HG02852 (cell line): ENCODE measurements around the gene PTCH1.

Source experiments
- ATAC-seq: cut with Tn5 transposase; IDR thresholded peaks from one replicate; pipeline ENCODE4 v1.9.1; 2021; ENCODE audit warnings: mild to moderate bottlenecking, moderate library complexity; ENCODE audit not compliant: unreplicated experiment

The PTCH1 gene

DNA sequence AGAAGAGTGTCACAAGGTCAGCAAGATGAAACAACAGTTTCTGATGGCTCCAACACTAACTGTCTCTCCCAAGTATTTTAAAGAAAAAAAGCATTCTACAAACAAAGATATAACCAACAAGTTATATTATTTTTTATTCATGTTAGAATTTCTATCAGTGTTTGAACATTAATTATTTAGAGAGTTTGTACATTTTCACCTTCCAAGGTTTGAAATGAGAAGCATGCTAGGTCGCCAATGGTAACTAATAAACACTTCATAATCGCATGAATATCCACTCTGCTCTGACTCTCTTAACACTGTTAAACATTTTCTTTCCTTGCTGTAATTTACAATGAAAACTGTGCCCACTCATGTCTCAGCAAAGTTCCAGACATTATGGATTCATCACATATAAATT, 73.5 kb downstream of the PTCH1 start:
- no peak for ATAC-seq

DNA sequence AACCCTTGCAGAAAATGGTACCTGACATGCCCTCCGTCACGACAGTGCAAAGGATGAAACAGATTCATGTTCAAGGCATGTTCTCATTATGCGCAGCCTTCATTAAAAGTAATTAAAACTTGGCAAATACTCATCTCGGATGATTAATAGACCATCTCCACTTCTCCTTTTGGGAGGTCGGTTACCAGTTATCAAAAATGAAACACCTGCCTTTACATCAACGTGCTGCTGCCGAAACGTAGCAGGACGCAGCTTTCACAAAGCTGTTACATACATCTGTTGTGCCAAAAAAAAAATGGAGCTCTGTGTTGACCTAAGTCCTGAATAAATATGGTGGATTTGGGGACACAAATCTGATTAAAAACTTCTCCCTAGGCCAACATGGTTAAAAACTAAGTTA, 75.7 kb downstream of the PTCH1 start:
- ATAC-seq: no peak

DNA sequence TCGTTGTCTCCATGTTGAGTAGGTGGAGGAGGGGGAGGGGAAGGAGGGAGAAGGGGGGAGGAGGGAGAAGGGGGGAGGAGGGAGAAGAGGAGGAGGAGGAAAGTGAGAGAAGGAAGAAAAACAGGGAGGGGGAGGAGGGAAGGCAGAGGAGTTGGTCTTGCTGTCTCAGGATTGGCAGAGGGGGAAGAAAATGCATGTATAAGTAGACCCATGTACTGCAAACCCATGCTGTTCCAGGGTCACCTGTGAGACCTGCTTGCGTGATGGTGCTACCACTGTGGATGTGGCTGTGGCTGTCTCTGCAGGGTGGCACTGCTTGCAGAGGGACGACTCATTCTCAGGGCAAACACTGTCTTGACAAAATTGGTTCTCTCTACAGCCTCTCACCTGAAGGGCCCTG, 76.3 kb downstream of the PTCH1 start:
- no peak for ATAC-seq

DNA sequence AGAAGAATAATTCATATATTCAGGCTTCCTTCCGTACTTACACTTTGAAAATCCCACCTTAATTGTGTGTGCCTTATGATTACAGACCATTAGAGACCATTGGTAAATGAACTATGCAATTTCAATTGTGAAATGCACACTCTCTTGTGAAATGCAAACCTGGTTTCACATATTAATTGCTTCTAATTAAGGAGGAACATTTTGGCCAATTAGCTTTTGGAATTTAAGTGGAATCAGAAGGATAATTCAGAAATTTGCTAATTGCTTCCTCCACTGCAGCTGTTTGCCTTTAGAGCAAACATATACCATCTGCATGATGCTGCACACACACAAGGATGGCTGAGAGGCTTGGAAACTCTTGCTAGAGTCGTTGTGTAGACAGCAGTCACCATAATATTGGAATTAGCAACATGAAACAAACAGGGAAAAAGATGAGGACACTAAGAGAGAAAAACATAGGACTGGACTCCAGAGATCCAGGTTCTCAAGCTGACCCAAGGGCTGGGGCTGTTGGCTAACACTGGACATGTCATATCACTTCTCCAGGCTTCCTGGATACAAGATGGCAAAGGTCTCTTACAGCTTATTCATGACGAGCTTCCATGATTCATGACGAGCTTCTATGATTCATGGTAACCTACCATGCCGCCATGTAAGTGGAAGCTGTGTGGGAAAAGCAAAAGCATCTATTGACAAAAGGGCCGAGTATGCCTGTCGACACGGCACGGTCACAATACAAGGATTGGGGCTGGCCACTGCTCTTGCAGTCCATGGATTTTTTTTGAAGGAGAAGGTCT, 78.0 kb downstream of the PTCH1 start:
- no peak for ATAC-seq

DNA sequence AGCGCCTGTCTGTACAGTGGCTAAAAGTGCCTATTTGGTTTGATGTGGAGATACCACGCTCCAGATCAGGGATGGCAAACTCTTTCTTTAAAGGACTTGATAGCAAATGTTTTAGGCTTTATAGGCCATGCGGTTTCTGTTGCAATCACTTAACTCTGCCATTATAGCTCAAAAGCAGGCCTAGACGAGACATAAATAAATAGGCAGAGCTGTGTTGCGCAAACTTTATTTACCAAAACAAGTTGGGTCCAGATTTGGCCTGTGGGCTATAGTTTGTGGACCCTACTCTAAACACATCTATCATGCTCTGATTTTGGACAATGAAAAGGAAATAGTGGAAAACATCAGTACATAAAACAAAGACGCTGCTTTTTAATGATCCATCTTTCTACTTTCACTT, 79.2 kb downstream of the PTCH1 start:
- ATAC-seq: no peak

DNA sequence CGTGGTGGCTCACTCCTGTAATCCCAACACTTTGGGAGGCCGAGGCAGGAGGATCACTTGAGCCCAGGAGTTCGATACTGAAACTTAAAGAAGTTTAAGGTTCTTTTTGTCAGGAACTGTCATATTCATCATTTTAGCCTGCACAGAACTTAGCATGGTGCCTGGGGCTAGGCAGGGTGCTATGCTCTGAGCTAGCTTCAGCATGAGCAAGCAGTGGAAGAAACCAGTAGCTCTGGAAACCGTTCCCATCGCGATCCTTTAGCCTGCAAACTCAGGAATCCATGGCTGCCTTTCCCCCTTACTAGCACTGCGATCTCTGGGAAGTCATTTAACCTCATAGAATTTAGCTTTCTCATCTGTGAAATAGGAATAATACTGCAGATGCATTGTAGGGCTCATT, 80.4 kb downstream of the PTCH1 start:
- no peak for ATAC-seq

DNA sequence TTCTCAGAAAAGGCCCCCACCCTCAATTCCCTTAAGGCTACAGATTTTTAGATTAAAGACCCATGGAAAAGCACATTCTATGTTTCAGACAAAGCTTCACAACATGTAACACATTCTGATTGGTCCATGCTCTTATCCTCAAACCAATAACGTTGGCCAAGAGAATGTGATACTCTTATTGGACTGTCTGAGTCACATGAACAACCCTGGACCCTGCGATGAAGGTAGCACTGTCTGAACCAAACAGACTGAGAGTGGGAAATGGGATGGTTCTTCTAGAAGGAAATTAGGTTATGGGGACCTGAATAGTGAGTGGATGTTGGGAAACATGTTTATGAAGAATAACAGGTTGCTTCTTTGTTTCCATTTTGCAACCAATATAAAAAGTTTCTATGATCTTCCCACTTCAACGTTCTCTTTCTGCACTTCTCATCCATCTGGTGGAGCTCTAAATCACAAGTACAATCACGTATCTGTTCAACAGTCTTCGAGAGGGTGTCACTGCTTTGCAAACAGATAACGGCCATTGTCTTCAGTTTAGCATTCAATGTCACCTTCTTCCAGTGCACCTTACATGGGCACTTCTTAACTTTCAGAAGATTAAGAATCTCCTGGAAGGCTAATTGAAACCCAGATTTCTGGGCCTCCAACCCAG, 81.6 kb downstream of the PTCH1 start:
- no peak for ATAC-seq

DNA sequence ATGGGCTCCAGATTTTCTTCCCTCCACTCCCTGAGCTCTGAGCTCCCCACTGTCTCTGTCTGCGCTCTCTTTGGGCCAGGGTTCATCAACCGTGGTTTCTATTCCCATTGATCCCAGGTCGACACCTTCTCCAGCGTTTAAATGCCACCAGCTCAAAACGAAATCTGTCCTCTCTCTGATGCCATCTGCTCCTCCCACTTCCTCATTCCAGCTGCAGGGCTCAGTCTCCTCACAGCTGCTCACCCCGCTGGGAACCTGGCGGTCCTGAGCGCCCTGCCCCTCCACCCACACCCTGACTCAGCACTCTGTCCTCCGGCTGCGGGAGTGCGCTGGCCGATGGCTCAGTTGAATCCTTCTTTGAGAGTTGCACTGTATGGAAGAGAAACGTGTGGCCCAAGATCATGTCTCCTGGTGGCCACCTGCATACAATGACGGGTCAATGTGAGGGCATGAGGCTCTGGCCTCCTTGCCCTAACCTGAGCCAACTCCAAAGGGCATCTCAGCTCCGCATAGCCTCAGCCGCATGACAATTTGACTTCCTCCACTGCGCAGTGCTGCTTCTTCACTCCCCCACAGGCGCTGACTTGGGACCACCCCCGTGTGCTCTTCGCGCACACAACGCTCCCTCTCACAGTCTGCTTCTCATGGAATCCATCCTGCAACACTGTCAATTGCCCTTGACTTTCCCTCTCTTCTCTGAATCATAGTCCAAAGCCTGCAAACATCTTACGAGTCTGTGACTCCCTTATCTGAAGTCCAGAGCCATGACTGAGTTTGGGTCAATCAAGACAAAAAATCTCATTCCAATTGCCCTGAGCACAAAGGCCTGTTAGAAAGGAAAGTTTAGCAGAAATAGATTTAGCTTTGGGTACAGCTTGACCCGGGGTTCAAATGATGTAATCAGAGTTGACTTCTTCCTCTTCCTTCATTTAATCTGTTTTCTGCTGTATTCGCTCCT, 82.4 kb downstream of the PTCH1 start:
- ATAC-seq: no peak

DNA sequence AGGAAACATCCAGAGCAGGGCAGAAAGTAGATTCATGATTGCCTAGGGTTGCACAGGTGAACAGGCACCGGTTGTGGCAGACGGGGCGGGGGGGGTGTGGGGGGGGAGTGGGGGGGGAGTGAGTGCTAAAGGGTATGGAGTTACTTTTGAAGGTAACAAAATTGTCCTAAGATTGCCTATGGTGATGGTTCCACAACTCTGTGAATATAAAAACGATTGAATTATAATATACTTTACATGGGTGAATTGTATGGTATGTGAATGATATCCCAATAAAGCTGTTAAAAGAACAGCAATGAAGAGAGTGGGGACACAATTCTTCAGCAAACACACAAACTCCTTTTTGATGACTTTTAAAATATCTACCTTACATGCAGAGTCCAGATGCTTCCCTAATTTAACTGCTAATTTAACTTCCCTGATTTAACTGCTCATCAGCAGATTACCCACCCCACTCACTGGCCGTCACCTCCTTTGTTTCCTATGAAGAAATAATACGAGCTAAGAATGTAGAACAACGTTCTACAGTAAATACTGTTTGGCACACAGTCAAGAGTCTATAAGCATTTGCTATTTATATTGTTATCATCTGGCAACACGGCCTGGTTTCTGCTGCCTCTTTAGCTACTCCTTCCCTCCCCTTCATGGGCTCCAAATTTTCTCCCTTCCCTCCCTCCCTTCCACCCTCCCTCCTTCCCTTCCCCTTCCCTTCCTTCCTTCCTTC, 83.5 kb downstream of the PTCH1 start:
- ATAC-seq: no peak

DNA sequence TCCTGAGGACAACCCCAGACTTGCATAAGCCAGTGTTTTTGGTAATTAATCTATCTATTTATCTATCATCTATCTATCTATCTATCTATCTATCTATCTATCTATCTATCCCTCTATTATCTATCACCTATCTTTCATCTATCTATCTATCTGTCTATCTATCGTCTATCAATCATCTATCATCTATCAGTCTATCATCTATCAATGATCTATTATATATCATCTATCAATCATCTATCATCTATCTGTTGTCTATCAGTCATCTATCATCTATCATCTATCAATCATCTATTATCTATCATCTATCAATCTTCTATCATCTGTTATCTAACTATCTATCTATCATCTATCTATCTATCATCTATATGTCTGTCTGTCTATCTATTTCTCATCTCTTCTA, 85.5 kb downstream of the PTCH1 start:
- no peak for ATAC-seq

DNA sequence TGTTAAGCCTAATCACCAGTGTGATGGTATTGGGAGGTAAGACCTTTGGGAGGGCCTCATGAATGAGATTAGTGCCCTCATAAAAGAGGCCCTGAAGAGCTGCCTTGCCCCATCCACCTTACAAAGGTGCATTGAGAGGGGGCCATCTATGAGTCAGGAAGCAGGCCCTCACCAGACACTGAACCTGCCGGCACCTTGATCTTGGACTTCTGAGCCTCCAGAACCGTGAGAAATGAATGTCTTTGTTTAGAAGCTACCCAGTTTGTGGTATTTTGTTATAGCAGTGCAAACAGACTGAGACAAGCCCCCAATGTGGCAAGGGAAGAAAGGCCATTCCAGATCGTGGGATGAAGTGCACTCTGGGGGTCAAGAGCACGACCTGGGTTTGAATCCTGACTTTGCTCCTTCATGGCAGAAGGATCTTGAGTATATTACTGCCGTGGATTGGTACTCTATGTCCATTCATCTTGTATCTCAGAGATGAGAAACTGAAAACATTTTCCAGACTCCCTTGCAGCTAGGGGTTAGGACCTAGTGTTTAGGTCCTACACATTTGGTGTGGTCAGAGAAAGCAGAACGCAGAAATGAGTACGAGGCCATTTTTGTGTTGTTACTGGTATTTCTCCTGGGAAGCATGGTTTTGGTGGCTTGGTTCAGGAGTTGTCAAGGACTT, 86.7 kb downstream of the PTCH1 start:
- no peak for ATAC-seq

DNA sequence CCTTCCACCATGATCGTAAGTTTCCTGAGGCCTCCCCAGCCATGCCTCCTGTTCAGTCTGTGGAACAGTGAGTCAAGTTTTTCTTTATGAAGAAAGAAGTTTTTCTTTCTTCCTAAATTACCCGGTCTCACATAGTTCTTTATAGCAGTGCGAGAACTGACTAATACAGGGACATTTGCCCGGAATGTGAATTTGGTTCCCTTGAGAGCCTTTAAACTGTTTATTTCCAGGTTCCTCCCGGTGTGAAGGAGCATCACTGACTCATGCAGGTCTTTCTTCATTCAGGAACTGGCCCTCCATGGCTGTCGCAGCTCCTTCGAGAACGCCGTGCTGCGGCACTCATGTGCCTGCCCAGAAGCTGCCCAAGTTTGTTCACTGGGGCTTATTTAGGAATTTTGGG, 87.7 kb downstream of the PTCH1 start:
- ATAC-seq: no peak

DNA sequence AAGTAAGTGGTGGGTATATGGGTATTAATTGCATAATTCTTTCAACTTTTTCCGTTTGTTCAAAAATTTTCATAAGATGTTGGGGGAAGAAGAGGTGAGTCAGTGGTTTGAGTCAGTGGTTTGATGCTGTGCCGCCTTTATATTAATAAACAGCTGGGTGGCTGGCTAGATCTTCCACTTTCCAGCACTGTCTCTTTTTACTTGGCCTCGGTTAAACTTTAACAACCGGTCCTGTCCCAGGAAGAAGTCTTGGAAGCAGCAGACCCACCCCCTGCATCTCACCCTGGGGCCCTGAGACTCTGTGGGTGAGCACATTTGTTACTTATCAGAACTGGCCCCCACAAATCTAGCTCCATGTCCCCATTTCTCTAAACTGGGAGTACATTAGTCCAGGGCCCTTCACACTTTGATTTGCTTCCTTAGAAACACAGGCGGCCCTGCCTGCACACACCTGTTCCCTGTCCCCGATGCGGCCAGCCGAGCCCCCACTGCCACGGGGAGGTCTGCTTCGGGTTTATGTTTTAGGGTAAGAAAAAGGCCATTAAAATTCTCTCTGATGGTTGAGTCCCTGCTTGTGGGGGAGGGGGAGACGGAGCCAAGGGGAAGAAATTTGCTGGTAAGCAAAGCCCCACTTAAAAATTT, 90.7 kb downstream of the PTCH1 start:
- no peak for ATAC-seq

DNA sequence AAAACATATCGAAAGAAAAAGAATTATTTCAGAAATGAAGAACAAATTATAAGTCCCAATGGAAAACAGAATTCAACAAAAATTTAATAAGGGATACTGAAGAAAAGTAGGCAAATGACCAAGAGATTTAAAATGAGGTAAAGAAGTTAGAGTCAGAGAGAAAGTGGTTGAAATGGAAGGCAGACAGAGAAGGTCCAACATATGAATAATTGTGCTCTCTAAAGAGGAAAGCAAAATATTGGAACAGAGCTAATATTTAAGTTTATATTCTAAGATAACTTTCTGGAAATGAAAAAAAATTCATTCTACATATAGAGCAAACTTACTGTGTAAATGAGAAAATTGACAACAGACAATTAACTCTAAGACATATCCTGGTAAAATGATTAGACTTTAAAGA, 94.1 kb downstream of the PTCH1 start:
- no peak for ATAC-seq

DNA sequence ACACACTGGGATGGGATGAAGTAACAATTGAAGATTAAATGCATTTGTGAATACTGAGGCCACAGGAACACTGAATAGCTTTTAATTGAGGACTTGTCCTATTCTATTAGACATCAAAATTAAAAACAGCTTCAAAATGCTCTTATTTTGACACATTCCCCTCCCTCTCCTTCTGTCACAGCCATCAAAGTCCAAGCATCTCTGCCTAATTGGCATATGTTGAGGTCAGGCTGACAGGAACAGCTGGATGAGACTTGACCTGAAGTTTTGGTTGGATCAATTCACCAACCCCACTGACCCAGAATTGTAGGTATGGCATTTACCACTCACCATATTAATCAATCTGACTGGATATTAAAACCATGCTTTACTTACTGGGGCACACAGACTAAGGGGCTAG, 96.3 kb downstream of the PTCH1 start:
- no peak for ATAC-seq

DNA sequence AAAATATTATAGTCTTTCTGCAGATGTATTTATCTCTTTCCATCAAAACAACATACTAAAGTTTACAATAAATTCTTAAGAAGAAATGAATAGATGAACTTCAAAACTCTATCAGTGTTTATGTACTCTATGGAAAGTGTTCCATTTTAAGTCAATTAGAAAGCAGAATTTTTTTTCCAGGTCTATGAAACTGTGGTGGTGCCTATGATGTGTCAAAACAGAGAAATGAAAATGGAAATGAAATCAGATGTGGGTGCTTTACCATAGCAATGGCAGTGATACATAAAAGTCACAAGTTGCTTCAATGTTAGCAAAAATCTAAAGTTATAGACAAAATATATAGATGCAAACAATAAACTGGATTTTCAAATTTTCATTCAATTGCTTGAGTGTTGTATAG, 97.3 kb downstream of the PTCH1 start:
- ATAC-seq: no peak

DNA sequence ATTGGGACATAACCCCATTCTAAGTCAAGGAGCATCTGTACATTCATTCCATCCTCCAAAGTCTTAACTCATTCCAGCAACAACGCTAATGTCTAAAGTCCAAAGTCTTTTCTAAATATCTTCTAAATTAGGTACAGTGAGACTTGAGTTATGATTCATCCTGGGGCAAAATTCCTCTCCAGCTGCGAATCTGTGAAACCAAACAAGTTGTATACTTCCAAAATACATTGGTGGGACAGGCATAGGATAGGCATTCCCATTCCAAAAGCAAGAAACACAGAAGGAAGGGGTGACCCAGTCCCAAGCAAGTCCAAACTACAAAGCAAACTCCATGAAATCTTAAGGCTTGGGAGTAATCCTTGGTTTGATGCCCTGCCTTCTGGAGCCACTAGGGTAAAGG, 101.6 kb downstream of the PTCH1 start:
- no peak for ATAC-seq

DNA sequence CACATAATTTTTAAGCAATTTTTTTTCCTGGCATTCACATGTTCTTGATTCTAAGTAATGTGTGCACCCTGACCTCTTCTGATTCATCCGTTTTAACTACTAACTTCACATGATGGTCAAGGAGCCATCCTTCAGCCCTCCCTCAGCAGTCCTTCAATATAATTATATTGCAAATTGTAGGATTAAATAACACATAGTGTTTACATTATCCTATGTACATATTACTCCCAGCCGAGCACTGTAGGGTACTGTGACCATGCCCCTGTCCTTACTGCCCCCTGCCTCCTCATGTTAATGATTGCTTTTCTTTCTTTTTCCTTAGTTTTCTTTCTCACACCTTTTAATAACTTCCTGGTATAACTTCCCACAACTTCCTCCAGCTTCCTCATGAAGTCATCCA, 103.0 kb downstream of the PTCH1 start:
- no peak for ATAC-seq

DNA sequence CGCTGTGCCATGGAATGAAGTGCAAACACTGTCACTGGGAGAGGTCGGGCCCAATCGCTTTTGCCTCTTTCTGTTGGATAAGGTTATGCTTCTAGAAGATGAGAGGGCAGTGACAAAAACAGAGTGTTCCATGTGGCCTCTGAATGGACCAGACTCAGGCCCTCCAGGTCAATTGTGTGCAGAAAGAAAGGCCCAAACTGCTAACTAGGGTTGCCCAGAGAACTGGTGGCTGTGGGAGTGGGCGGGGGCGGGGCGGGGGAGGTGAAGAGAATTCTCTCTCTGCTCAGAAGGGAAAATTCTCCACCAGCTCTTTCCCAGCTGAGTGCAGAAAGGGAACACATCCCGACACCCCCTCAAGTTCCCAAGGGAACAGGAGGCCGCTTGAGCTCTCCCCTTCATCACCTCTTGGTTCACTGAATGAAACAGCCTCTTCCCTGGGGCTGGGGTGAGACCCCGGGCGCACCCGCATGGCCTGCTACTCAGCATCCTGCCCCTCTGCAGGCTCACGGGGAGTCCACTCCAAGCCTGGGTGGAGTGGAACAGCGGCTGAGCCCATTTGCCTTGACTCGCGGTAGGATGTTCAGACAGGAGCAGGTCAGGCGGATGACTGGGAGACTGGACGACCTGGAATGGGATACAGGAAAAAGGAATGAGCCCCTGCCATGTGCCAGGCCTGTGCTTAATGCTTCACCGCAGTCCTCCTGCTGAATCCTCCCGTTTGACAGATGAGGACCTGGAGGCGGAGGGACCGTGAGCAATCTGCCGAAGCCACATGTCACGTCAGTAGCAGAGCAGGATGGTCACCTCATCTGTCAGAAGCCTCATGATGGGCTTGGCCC, 105.5 kb downstream of the PTCH1 start:
- no peak for ATAC-seq
